Pons (tissue), 1 donor: ENCODE data around the gene IL15RA.
"Not testable (repeated sequence)": the region's sequence is repeated elsewhere in the genome, so short reads cannot be mapped to it uniquely, and the experiment has no call there.

Experiments
- DNase-seq: peaks from one replicate; pipeline ENCODE4 v3.0.0-alpha.2; 2016; ENCODE audit warnings: low spot score

The IL15RA gene

DNA sequence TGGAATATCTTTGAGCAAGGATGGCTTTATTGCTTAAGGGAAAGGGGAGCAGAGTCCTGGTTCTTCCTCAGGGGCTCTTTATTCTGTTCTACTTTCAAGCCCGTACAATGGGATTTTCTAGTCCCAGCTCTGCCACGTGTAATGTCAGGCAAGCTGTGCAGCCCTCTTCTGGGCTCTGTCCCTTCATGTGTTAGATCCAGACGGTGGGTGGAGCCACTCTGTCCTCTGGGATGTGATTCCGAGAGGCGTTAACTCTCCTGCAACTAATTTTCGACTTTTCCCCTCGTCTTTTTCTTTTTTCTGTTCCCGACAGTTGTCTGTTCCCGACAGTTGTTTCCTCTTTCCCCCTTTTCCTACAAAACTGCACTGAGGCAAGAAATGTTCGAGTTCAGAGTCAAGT, 52.5 kb downstream of the IL15RA start:
- no peak for DNase-seq

GRCh38 chr10:5921746-5922145, 55.6 kb downstream of the IL15RA start:
- no peak for DNase-seq

DNA sequence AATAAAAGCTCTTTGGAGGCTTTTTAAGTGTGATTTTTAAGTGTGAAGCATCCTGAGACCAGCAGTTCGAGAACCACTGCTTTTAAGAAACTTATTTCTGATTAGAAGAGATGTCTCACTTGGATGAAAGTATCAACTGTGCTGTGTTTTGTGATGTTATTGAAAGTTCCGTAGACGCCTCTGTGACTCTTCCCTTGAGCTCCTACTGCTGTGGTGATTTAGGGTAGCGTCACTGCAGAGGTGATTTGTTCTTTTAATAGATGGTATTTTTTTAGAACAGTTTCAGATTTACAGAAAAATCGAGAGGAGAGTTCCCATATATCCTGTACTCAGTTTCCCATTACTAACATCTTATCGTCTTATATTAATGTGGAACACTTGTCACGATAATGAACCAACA, 57.8 kb downstream of the IL15RA start:
- DNase-seq: no peak

GRCh38 chr10:5918763-5919162, 58.6 kb downstream of the IL15RA start:
- DNase-seq: no peak

DNA sequence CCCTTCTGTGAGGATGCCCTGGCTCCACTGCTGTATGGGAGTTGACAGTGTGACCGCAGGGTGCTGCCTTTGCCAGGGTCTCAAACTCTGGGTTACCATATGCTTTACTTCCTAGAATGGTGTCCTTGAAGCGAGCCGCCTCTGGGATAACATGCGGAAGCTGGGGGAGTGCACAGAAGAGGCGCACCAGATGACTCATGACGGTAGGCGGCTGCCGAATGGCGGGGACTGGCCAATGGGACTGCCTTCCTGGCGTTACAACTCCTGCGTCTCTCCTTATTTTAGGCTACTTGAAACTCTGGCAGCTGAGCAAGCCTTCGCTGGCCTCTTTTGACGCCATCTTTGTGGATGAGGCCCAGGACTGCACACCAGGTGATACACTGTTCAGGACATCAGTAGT, 60.0 kb downstream of the IL15RA start:
- no peak for DNase-seq

GRCh38 chr10:5915451-5915850, 61.9 kb downstream of the IL15RA start:
- no peak for DNase-seq

DNA sequence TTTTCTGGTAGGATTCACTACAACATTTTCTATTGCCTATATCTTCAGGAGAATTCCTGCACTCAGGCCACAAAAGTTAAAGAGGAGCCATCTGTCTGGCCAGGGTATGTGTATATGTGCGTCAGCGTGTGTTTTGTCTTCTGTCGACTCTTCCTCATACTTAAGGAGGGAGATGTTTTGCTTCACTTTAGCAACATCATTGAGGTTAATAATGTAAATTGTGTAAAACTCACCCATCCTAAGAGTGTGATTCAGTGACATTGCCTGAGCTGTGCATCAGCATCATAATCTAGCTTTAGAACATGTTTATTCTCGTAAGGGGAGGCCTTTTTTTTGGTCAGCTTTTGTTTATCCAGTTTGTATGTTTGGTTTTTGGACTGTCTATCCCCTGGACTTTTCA, 63.6 kb downstream of the IL15RA start:
- DNase-seq: no peak

- no peak for DNase-seq
Measured at GRCh38 chr10:5911670-5912069, 65.7 kb downstream of the IL15RA start.

GRCh38 chr10:5910323-5911100, 66.8 kb downstream of the IL15RA start:
- DNase-seq: no peak

DNA sequence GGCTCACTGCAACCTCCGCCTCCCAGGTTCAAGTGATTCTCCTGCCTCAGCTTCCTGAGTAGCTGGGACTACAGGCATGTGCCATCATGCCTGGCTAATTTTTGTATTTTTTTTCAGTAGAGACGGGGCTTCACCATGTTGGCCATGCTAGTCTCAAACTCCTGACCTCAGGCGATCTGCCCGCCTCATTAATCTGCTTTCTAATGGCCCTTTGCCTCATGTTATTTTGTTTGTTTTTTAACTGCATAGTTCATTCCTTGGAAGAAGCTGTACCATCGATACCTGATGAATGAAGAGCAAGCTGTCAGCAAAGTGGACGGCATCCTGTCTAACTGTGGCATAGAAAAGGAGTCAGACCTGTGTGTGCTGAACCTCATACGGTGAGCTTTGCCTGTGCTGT, 68.7 kb downstream of the IL15RA start:
- not testable (repeated sequence) for DNase-seq

DNA sequence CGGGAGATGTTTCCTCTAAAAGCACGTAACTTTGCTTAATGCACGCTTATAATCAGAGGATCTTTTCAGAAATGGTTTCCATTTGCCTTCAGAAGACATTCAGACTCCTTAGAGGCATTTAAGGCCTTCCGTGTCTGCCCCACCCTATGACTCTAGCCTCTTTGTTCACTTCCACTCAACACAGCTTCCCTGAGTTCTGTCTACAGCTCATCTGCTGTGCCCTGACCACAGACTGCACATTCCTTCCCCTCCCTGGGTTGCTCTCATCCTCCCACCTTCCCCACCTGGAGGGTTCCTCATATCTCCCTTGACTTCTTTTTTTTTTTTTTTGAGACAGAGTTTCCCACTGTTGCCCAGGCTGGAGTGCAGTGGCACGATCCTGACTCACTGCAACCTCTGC, 70.7 kb downstream of the IL15RA start:
- no peak for DNase-seq

DNA sequence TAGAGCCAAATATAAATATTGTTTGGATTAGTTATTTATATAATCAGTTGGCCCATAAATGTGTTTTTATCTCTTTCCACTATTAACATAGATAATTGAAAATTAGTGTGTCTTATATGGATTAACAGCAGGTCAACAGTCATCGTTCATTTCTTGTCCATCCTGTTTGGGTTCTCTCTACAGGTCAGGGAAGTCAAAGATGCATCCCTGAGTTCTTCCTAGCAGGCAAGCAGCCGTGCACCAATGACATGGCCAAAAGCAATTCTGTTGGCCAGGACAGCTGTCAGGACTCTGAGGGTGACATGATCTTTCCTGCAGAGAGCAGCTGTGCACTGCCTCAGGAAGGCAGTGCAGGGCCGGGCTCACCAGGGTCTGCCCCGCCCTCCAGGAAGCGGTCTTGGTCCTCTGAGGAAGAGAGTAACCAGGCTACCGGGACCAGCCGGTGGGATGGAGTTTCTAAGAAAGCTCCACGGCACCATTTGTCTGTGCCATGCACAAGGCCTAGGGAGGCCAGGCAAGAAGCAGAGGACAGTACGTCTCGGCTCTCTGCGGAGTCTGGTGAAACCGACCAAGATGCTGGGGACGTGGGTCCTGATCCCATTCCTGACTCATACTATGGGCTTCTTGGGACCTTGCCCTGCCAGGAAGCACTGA, 71.4 kb downstream of the IL15RA start:
- DNase-seq: no peak

- no peak for DNase-seq
Measured at GRCh38 chr10:5904227-5904626, 73.1 kb downstream of the IL15RA start.

GRCh38 chr10:5903563-5903962, 73.8 kb downstream of the IL15RA start:
- no peak for DNase-seq

GRCh38 chr10:5902511-5903274, 74.7 kb downstream of the IL15RA start:
- DNase-seq: peak; percentile 10
